COLO829 (cell line): Measurements from ENCODE around the gene CCL14.
"Not testable (repeated sequence)": the region's sequence is repeated elsewhere in the genome, so short reads cannot be mapped to it uniquely, and the experiment has no call there.

Experiments
- DNase-seq: peaks from one replicate; pipeline ENCODE4 v3.0.0; 2012; ENCODE audit warnings: low spot score

CCL14 gene

DNA sequence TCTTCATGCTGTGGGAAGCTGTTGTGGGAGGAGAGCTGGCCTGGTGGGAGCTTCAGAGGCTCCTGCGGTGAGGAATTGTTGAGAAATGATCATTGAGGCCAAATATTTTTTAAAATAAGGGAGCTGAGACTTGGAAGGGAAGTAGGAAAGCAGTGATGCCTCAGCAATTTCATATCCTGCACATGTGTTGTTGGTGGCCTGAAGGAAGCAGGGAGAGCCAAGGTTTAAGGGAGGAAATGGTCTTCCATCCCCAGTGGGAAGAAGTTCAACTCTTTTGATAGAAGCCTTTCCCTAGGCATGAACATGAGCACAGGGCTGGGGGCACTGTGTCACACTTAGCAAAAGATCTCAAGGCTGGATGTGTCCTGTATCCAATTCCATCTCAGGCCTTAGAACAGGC lies at the start of gene CCL14:
TSS of gene CCL14 (minus strand) at position 87 of the 400 bp plus-strand sequence. CDS start at position 7, 80 bp downstream.
- DNase-seq, result no peak

DNA sequence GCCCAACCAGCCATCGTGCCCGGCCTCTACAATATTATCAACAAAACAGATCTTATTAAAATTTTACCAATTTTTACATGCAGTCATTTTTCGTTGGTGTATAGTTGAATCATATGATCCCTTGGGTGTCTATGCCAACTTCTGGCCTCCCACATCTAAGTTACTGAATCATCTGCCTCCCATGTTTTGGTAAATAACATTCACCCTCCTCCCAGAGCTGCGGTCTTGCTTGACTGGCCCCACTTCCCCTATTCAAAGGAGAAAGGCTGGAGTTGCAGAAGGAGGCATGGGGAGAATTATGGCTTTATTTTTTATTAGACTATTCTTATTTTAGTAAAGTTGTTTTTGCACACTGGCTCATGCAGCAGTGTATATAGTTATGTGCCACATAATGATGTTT lies 49.7 kb upstream of the CCL14 start:
- no peak for DNase-seq

DNA sequence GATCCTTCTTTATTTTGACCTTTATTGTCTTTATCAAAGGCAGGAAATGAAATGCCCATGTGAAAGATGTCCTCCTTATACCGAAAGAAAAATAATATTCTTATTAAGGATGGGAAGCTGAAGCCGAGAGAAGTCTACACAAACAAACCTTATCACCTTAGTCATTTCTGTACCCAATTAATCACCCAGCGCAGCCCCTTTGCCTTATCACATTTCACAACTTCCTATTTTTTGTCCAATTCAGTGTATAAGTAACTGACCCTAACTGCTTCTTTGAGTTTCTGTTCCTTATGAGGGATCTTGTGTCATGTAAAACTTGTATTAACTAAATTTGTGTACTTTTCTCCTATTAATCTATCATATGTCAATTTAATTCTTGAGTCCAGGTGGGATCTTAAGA lies 47.6 kb upstream of the CCL14 start:
- DNase-seq, result no peak

DNA sequence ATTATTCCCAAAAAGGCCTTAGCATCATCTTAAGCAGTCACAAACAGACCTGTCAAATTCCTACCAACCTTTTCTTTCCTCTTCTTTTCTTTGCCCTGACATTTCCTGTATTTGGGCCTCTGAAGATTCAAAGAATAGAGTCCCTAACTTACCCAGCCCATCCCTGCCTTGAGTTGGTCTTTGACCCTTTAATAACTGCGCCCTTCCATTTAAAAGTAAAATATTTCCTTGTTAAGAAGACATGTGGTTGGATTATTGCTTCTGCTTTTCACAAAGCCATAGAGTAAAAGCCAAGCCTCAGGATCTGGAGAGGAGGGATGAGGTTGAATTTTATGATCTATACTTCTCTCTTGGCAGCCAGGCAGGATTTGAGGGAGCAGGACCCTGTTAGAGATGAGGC lies 44.4 kb upstream of the CCL14 start:
- no peak for DNase-seq

DNA sequence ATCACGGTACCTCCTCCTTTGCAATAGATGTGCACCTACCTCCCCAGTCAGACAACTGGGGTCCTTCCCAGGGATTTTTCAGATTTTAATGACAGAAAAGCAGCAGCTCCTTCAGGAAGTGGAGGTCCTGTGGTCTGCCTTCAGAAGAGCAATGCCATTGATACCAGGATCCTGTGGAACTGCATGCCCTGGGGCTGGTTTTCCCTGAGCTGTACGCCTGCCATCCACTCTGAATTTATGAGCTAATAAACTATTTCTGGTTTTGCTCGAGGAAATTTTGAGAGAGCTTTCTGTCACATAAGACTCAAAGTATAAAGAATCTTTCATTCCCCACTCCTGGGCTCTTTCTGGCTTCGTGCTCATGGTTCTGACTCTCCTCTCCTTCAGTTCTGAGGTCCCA lies 41.2 kb upstream of the CCL14 start:
- peak; percentile 50 for DNase-seq

DNA sequence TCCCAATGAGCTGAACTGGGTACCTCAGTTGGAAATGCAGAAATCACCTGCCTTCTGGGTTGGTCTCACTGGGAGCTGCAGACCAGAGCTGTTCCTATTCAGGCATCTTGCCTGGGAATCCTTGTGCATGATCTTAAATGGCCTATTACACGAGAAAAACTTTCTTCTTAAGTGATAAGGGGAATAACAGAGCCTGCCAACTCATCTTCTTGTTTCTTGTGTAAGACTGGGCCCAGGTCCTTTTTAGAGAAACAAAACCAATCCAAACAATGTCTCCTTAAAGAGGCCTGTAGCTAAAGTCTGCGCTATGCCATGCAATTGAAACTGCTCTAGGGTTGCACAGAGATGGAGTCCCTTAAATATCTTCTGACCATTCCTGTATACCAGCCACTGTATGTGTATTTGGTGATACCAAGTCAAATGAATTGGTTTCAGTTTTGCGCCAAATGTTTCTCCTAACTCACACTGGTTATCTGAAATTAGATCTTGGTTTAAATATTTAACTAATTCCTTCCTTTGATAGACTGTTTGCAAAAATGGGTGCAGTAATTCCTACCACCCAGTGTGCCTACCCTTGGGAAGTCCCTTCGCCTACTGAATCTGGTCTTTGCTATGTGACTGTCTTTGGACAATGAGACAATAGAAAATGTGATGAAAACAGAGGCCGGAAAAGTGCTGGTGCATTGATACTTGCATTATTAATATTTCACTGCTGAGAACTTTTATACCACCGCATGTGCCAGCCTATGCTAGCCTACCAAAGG lies 37.8 kb upstream of the CCL14 start:
- DNase-seq, result no peak

DNA sequence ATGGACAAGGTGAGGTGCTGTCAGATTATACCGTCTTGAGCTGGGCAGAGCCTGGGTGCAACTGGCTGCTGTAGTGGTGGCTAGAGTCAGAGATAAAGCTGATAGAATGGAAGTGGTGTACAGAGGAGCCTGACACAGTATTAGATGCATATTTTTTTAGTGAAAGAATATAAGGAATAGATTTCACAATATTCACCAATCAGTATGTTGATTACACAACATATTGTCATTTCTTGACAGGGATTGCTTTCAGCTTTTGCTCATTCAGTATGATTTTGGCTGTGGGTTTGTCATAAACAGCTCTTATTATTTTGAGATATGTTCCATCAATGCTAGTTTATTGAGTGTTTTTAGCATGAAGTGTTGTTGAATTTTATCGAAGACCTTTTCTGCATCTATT lies 32.9 kb upstream of the CCL14 start:
- DNase-seq, result no peak

DNA sequence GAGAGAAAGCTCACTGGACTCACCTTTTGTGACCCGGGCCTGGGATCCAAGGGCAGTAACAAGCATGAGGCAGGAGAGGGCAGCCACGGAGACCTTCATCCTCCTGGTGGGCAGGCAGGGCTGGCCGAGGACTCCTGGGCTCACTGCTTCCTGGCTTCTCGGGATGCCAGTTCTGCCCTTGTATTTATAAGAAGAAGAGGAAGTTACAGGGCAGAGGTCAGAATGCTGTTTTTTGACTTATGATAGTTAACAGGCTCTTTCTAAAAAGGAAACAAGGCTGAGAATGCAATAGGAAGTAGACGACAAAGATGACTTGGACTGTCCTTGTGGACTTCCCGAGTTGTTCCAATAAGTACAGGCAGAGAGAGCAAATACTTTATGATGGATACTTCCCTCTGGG lies 31.3 kb upstream of the CCL14 start, which contains the start of gene CCL23:
TSS of gene CCL23 (minus strand) at position 174 of the 400 bp plus-strand sequence. CDS start at position 99, 75 bp downstream.
- DNase-seq, result no peak

DNA sequence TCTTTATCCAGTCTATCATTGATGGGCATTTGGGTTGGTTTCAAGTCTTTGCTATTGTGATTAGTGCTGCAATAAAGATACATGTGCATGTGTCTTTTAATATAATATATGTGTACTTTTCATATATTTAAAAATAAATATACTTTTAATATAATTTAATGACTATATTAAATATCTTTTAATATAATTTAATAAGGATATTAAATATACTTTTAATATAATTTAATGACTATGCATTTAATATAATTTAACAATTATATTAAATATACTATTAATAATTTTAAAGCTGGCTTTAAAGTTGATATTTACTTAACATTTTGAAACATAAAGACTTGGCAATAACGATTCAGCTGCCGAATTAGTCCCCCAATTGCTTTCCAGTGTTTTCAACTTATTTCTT lies 30.0 kb upstream of the CCL14 start:
- DNase-seq, result no peak

DNA sequence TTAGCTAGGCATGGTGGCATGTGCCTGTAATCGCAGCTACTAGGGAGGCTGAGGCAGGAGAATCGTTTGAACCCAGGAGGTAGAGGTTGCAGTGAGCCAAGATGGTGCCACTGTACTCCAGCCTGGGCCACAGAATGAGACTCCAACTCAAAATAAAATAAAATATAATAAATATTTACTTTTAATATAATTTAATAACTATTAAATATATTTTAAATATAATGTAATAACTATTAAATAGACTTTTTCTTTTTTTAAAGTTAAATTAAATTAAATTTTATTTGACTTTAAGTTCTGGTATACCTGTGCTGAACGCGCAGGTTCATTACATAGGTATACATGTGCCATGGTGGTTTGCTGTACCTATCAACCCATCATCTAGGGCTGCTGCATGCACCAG lies 29.4 kb upstream of the CCL14 start:
- DNase-seq, result not testable (repeated sequence)

DNA sequence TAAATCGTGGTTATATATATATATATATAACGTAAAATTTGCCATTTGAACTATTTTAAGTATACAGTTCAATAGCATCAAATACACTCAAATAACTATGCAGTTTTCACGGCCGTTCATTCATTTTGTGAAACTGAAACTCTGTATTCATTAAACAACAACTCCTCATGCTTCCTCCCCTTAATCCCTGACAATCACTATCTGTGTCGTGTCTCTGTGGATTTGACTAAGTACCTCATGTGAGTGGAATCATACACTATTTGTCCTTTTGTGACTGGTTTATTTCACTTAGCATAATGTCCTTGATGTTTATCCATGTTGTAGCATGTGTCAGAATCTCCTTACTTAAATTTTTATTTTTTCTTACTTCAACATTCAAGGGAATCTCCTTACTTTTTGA lies 28.4 kb upstream of the CCL14 start:
- no peak for DNase-seq

DNA sequence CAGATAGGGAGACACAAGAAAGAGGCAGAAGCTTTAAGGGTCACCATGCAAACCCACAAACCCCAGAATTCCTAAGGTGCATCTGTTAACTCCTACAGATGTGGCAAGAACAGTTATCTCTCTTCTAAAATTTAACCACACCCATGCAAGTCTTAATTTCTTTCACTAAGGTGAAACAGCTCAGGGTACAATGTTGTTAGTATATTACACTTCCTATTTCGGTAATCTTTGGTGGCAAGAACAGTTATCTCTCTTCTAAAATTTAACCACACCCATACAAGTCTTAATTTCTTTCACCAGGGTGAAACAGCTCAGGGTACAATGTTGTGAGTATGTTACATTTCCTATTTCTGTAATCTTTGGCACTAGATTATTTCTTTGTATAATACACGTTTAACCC lies 24.7 kb upstream of the CCL14 start:
- no peak for DNase-seq

DNA sequence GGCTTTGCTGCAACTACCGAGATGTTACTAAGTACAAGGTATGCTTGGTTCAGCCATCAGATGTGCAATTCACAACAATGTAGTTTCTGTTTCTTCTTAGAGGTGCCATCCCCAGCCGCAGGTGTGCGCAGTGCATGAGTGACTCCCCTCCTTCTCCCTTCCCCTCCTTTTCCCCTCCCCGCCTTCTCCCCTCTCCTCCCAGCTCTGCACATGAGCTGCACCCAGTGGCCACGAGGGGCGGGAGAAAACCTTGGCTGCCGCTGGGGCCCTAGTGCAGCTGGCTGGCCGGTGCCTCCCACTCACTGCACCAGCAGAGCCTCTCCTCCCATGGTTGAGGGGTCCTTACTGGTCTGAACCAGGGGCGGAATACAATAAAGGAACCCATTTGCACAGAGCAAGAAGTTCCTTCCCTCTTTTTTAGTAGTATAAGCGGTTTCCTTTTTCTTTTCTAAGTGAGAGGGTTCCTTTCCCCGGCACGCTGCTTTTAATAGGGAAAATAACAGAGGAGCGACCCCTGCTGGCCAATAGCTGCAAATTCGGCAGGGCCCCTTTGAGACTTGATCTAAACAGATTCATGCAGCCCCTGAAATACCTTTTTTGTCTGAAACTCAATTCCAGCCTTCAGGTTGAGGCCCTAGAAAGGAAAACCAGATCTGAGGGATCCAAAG lies 22.6 kb upstream of the CCL14 start:
- no peak for DNase-seq

DNA sequence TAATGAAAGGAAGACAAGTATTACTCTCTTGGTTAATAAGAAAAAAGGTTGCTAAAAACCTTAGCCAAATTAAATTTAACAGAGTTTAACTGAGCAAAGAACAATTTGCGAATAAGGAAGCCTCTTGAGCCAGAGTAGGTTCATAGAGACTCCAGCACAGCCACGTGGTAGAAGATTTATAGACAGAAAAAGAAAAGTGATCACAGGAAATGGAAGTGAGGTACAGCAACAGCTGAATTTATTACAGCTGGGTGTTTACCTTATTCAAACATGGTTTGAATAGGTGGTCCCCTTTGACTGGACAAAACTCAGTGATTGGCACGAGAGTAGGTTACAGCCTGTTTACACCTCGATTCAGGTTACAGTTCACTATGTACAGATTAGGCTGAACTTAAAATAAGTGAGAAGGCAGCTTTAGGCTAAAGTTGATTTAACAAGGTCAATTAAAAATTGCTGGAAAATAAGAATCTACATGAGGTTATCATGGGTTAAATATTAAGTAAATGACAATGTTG lies 18.1 kb upstream of the CCL14 start:
- no peak for DNase-seq

DNA sequence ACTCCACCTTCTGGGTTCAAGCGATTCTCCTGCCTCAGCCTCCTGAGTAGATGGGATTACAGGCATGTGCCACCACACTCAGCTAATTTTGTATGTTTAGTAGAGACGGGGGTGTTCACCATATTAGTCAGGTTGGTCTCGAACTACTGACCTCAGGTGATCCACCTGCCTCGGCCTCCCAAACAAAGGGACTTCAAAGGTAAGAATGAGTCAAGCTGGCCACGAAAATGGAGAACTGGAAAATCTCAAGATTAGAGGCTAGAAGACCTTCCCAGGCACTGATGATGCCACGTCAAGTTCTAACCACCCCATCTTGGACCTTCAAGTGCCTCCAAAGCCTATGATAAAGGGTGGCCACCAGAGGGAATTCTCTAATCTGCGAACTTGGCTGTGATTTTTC lies 16.1 kb upstream of the CCL14 start:
- no peak for DNase-seq

DNA sequence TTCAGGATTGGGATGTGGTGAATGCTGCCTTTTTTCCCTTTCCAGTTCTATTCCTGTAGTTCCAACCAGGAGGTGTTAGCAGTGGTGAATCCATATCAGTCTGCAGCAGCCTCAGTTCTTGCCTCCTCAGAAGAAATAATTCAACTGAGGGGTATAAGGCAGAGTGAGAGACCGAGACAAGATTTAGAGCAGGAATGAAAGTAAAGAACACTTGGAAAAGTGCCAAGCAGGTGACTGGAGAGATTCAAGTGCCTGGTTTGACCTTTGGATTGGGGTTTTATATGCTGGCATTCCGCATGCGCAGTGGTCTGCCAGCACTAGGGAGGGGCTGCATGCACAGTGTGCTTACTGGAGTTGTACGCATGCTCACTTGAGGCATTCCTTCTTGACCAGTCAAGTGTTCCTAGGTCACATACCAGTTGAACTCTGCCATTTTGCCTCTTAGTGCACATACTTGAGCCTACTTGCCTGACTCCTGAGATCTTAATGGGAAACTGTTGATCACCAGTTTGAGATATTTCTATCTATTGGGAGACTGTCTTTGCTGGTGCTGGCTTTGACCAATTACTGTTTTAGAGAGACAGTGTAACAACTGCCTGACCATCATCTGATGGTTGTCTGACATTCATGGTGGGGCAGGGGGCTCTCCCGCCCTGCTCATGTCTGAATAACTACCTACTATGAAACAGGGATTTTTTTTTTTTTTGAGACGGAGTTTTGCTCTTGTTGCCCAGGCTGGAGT lies 15.5 kb upstream of the CCL14 start:
- no peak for DNase-seq

DNA sequence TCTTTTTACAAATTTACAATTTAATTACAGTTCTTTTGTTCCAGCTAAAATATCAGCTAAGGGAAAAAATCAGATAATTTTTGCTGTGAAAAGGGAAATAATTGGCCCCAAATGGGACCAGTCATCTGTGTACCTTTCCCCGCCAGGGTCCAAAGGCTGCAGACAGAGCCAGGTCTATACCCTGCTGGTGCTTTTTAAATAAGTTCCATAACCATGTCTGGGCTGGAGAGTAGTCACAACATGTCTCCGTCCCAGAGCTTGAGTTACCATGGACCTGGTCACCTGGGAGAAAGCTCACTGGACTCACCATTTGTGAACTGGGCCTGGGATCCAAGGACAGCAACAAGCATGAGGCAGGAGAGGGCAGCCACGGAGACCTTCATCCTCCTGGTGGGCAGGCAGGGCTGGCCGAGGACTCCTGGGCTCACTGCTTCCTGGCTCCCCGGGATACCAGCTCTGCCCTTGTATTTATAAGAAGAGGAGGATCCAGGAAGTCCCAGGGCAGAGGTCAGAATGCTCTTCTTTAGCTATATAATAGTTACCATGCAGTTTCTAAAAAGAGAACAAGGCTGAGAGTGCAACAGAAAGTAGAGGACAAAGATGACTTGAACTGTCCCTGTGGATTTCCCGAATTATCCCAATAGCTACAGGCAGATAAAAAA lies 14.7 kb upstream of the CCL14 start, which contains the start of gene CCL15:
TSS of gene CCL15 (minus strand) at position 444 of the 662 bp plus-strand sequence. CDS start at position 383, 61 bp downstream.
- DNase-seq, result no peak

DNA sequence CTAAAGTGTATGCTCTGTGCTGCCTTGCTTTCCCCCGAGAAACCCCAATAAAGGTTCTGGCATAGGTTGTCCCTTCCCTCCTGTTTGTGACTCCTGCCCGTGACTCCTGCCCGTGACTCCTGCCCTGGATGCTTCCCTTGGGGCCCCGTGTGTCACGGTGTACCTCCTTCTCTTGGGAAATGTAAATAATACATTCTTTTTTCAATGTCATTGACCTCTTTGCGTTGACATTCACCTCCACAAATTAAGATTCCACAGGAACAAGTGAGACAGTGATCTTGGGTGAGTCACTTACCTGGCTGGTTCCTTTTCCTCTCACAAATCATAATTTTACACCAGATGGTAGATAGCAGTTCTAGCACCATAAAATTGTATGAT lies 14.2 kb upstream of the CCL14 start:
- no peak for DNase-seq

DNA sequence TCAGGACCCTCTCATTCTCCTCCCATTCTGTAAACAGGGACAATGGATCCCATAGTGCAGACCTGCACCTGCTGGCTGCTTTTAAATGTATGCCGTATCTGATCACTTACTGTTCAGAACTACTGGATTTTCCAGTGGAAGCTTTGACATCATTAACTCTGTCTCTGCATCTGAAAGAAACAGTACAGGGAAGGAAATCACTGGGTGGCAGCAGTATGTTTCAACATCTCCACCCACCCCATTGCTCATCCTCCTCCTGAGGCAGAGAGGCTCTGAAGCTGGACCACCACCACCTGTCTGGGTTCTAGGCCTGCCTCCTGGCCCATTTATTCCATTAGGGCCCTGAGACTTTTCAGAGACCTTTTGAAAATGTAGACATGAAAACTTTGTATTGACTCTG lies 12.2 kb upstream of the CCL14 start:
- no peak for DNase-seq

DNA sequence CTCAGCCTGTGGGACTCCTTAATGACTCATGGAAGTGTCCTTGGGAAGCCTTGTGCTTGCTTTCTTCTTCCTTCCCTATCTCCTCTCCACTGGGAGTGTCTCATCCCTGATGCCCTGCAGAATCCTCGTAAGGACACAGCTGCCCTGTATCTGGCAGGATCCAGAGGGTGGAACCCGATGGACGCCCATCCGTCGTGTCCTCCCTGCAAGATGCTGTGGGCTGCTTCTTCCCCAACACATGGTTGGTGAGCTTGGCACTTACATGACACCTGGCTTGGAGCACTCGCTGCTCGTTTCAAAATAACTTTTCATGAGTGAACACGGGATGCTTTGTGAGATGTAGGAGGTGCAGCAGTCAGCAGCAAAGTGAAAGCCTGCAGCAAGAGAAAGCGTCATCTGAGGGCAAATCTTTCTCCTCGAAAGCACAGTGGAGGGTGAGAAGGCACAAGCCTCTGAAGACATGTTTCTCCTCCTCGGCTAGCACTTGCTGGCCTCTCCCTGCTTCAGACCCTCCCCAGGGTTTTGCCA lies 11.6 kb upstream of the CCL14 start:
- no peak for DNase-seq

DNA sequence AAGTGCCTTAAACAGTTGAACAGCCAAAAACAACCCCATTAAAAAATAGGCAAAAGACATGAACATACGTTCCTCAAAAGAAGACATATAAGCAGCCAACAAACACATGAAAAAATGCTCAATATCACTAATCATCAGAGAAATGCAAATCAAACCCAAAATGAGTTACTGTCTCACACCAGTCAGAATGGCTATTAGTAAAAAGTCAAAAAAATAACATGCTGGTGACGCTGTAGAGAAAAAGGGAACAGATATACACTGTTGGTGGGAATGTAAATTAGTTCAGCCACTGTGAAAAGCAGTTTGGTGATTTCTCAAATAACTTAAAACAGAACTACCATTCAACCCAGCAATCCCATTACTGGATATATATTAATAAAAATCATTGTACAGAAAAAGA lies 8.8 kb upstream of the CCL14 start:
- not testable (repeated sequence) for DNase-seq

DNA sequence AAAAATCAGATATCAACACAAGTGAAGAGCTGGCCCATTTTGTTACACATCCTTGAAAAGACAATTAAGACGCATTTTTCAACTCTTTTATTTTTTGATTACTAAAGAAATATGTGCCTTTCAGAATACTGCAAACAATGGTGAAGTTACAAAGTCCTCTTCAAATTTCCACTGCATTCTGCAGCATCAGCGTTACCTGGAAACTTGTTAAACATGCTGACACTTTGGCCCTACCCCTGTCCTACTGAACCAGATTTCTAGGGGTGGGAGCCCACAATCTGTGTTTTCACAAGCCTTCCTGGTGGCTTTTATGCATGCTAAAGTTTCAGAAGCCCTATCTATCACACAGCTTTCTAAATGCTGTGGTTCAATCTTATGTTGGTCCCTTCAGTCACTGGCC lies 4.5 kb upstream of the CCL14 start:
- DNase-seq, result no peak
